Nephron progenitor cell (in vitro differentiated cells): ENCODE data around the gene MYL5.
A peak's percentile ranks its signal among the peaks of the same experiment; 100 is the strongest.

Experiments used
- DNase-seq: peaks from one replicate; pipeline ENCODE4 v3.0.0; 2021
- H3K27ac Mint-ChIP-seq: 2 replicates; pipeline ENCODE4 v1.8.0; 2021; ENCODE audit warnings: mild to moderate bottlenecking, moderate library complexity, mixed read lengths
- H3K27me3 Mint-ChIP-seq: 2 replicates; pipeline ENCODE4 v1.8.0; 2021; ENCODE audit warnings: mild to moderate bottlenecking, low read depth, mixed read lengths; ENCODE audit not compliant: poor library complexity
- H3K36me3 Mint-ChIP-seq: 2 replicates; pipeline ENCODE4 v1.8.0; 2021; ENCODE audit warnings: low read depth, mixed read lengths
- H3K4me1 Mint-ChIP-seq: 2 replicates; pipeline ENCODE4 v1.8.0; 2021; ENCODE audit warnings: mixed read lengths
- H3K4me3 Mint-ChIP-seq: 2 replicates; pipeline ENCODE4 v1.8.0; 2021; ENCODE audit warnings: mild to moderate bottlenecking, moderate library complexity, mixed read lengths
- H3K9me3 Mint-ChIP-seq: 2 replicates; pipeline ENCODE4 v1.8.0; 2021; ENCODE audit warnings: mild to moderate bottlenecking, moderate library complexity, mixed read lengths
- CTCF ChIP-seq: fragments of 200-600 bp; sonication (generic); IDR thresholded peaks from 2 replicates; pipeline ENCODE4 v1.5.0; 2021; ENCODE audit warnings: antibody characterized with exemption

Gene MYL5

GRCh38 chr4:675036-675882, 917 bp downstream of the MYL5 start:
- no peak for DNase-seq
- Mint-ChIP-seq H3K9me3 (no peaks in the 10 kb centered on the region), H3K4me3 (peak overlapping the region; percentile 91), H3K36me3 (peaks cover 24% of the 10 kb centered on the region), H3K27ac (no peak overlapping the region), H3K27me3 (peaks cover 2% of the 10 kb centered on the region), H3K4me1 (peaks cover 16% of the 10 kb centered on the region)
- no peak for TF ChIP-seq CTCF

GRCh38 chr4:675980-676870, 1.9 kb downstream of the MYL5 start:
- Mint-ChIP-seq H3K36me3 (peaks cover 17% of the 10 kb centered on the region), H3K4me3 (peak overlapping the region; percentile 32), H3K27ac (no peak overlapping the region), H3K4me1 (peaks cover 18% of the 10 kb centered on the region), H3K27me3 (peaks cover 2% of the 10 kb centered on the region), H3K9me3 (no peaks in the 10 kb centered on the region)
- DNase-seq, result no peak
- no peak for TF ChIP-seq CTCF

- no peaks in the 10 kb centered on the region for H3K9me3 Mint-ChIP-seq
- TF ChIP-seq CTCF, result no peak
- no peak overlapping the region for H3K4me3 Mint-ChIP-seq
- H3K27me3 Mint-ChIP-seq, result peaks cover 2% of the 10 kb centered on the region
- peaks cover 12% of the 10 kb centered on the region for H3K36me3 Mint-ChIP-seq
- no peak for DNase-seq
- peaks cover 18% of the 10 kb centered on the region for H3K4me1 Mint-ChIP-seq
- H3K27ac Mint-ChIP-seq, result no peak overlapping the region
Measured at GRCh38 chr4:676871-677235, 2.5 kb downstream of the MYL5 start.

- H3K27me3 Mint-ChIP-seq, result peaks cover 2% of the 10 kb centered on the region
- H3K4me3 Mint-ChIP-seq, result no peak overlapping the region
- peaks cover 8% of the 10 kb centered on the region for H3K36me3 Mint-ChIP-seq
- no peak overlapping the region for H3K27ac Mint-ChIP-seq
- H3K4me1 Mint-ChIP-seq, result peaks cover 18% of the 10 kb centered on the region
- no peaks in the 10 kb centered on the region for H3K9me3 Mint-ChIP-seq
- no peak for TF ChIP-seq CTCF
- DNase-seq, result no peak
Measured at GRCh38 chr4:677431-678293, 3.3 kb downstream of the MYL5 start.

GRCh38 chr4:678331-679103, 4.2 kb downstream of the MYL5 start:
- Mint-ChIP-seq H3K27ac (no peak overlapping the region), H3K36me3 (peaks cover 1% of the 10 kb centered on the region), H3K9me3 (no peaks in the 10 kb centered on the region), H3K4me3 (no peak overlapping the region), H3K4me1 (peaks cover 13% of the 10 kb centered on the region), H3K27me3 (peaks cover 2% of the 10 kb centered on the region)
- DNase-seq, result no peak
- no peak for TF ChIP-seq CTCF
